ENCODE data around the gene CYP21A2. TPM values are rescaled to one million over a fixed set of nuclear protein-coding genes. Genes with fewer than 3 reads are reported as not detected.
"Not testable (repeated sequence)": the region's sequence is repeated elsewhere in the genome, so short reads cannot be mapped to it uniquely, and the experiment has no call there.

Gene CYP21A2
- total RNA-seq, 1 experiment from 2014 or later = 0.33 TPM

DNA sequence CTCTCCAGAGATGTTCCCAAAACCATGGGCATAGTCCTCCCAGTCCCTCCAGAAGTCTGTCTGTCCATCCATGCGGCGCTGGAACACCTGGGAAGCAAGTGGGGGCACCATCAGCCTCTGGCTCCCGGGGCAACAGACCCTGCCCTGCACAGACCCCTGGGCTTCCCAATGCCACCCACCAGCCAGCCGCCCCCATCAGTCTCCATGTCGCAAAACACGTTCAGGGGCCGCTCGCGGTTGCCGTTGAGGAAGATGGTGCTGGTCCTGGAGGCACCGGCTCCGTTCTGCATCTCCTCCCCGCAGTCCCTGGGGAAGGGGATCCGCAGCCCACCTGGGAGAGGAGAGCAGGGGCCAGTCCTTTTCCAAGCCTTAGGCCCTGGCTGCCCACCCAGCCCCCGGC is 4.1 kb downstream of the CYP21A2 start:
- BruUV-seq (replicated peaks); POLR2A ChIA-PET (ENCODE audit: unreplicated experiment); H3K27me3 ChIP-seq (ENCODE audit: insufficient read depth, low read depth); H3K79me2 ChIP-seq (ENCODE audit: low read depth); H2AFZ ChIP-seq; H4K20me1 ChIP-seq (ENCODE audit: insufficient read depth); H3K27ac ChIP-seq; H3K4me2 ChIP-seq; H3K4me3 ChIP-seq; H3K9me2 ChIP-seq (ENCODE audit: insufficient read depth); DNase-seq; intact Hi-C loops (cut with micrococcal nuclease; ENCODE audit: unreplicated experiment); CTCF ChIA-PET; H3K36me3 ChIP-seq (ENCODE audit: low read depth); H3K9me3 ChIP-seq (ENCODE audit: insufficient read depth, low read depth): not testable (repeated sequence)
- Histone ChIP-seq H3K4me1 (replicated peaks; ENCODE audit: insufficient read depth) (peaks cover 15% of the 10 kb centered on the region), H3F3A (ENCODE audit: insufficient read depth, low read depth) (peaks cover 12% of the 10 kb centered on the region; the same call in 1 of the 2 replicates)

DNA sequence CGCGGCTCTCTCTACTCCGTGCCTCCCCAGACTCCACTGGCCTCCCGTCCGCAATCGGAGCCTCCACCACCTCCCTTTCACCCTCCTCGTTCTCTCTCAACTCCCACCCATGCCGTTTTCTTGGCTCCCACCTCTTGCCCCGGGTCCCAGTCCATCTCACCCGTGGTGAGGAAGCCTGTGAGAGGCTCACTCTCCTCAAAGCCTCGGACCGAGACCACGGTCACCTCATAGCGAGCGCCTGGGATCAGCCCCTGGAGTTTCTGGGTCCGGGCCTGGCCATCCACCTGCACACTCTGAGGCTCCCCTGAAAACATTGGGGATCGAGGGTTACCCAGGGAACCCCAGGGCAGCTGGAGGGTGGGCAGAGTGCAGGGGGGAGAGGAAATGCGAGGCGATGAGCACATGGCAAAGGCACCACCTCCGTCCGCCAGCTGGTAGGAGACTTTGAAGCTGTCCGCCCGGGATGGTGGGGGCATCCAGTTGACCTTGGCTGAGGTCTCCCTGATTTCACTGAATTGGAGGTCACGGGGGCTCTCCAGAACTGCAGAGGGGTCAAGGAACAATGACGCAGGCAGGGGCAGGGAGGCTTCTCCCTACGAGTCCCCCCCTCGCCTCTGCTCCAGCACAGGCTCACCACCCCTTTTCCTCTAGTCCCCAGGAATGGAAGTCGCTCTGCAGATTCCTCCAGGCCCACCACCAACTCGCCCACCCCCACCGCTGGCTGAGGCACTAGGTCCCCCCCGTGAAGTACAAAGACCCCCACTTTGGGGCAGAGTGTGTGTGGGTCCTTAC is 5.6 kb downstream of the CYP21A2 start:
- intact Hi-C loops (cut with micrococcal nuclease; ENCODE audit: unreplicated experiment); H3K36me3 ChIP-seq (ENCODE audit: low read depth); H3K9me2 ChIP-seq (ENCODE audit: insufficient read depth); H3K4me2 ChIP-seq; H3K27ac ChIP-seq; DNase-seq; H3K27me3 ChIP-seq (ENCODE audit: insufficient read depth, low read depth); H3K9me3 ChIP-seq (ENCODE audit: insufficient read depth, low read depth); H4K20me1 ChIP-seq (ENCODE audit: insufficient read depth); H3K4me3 ChIP-seq; H2AFZ ChIP-seq; H3K79me2 ChIP-seq (ENCODE audit: low read depth); POLR2A ChIA-PET (ENCODE audit: unreplicated experiment); CTCF ChIA-PET; BruUV-seq (replicated peaks): not testable (repeated sequence)
- Histone ChIP-seq H3F3A (ENCODE audit: insufficient read depth, low read depth) (peaks cover 19% of the 10 kb centered on the region; the same call in 1 of the 2 replicates), H3K4me1 (replicated peaks; ENCODE audit: insufficient read depth) (peaks cover 30% of the 10 kb centered on the region)

DNA sequence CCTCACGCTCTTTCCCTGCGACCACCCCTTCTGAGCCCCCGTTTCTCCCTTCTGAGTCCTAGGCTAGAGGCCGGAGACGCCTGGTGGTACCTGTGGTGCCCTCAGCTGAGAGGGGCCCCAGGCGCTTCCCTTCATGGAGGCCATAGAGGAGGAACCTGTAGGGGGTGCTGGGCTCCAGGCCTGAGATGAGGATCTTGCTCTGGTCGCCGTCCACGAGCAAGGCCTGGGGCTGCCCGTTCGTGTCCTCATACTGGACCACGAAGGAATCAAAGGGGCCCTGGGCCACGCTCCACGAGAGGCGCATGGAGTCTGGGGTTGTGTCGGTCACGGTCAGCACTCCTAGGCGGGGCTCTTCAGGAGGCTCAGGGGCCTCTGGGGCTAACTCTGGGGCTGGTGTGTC is 6.7 kb downstream of the CYP21A2 start:
- CTCF ChIA-PET; intact Hi-C loops (cut with micrococcal nuclease; ENCODE audit: unreplicated experiment); H3K27me3 ChIP-seq (ENCODE audit: insufficient read depth, low read depth); POLR2A ChIA-PET (ENCODE audit: unreplicated experiment); H3K4me3 ChIP-seq; H3K9me3 ChIP-seq (ENCODE audit: insufficient read depth, low read depth); H3K79me2 ChIP-seq (ENCODE audit: low read depth); H2AFZ ChIP-seq; H3K4me2 ChIP-seq; H3K36me3 ChIP-seq (ENCODE audit: low read depth); BruUV-seq (replicated peaks); H3K9me2 ChIP-seq (ENCODE audit: insufficient read depth); H3K27ac ChIP-seq; H4K20me1 ChIP-seq (ENCODE audit: insufficient read depth); DNase-seq: not testable (repeated sequence)
- Histone ChIP-seq H3F3A (ENCODE audit: insufficient read depth, low read depth) (peaks cover 19% of the 10 kb centered on the region; the same call in 1 of the 2 replicates), H3K4me1 (replicated peaks; ENCODE audit: insufficient read depth) (peaks cover 30% of the 10 kb centered on the region)

DNA sequence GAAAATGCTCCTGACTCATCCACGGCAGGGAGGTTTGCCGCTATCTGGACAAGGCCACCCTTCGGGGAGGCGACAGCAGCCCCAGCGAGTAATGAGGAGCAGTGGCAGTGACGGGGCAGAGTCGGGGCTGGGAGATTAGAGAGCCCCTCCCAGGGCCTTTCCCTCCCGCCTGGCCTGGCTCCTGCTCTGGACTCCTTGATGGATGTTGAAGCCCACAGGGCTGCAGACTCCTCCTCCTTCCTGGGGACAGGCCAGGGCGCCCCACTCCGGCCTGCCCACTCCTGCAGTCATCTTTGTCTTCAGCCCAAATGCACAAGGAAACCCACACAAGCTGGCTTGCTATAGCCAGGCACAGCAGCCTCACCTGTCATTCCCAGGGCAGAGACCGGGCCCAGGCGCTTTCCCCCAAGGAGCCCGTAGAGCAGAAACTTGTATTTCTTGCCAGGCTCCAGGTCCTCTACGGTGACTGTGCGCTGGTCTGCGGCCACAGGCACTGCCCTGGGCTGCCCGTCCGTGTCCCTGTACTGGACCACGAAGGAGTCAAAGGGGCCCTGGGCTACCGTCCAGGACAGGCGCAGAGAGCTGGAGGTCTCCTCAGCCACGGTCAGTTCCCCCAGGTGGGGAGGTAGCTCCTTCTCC is 7.7 kb downstream of the CYP21A2 start:
- no peak overlapping the region for H2AFZ ChIP-seq
- peaks cover 30% of the 10 kb centered on the region for H3K4me1 ChIP-seq (replicated peaks; ENCODE audit: insufficient read depth)
- no peaks in the 10 kb centered on the region for H3K9me2 ChIP-seq (ENCODE audit: insufficient read depth)
- TF ChIP-seq EZH2 (IDR thresholded peaks at IDR 0.05; ENCODE audit: low read depth) = no peak
- TF ChIP-seq, protein P1, sequence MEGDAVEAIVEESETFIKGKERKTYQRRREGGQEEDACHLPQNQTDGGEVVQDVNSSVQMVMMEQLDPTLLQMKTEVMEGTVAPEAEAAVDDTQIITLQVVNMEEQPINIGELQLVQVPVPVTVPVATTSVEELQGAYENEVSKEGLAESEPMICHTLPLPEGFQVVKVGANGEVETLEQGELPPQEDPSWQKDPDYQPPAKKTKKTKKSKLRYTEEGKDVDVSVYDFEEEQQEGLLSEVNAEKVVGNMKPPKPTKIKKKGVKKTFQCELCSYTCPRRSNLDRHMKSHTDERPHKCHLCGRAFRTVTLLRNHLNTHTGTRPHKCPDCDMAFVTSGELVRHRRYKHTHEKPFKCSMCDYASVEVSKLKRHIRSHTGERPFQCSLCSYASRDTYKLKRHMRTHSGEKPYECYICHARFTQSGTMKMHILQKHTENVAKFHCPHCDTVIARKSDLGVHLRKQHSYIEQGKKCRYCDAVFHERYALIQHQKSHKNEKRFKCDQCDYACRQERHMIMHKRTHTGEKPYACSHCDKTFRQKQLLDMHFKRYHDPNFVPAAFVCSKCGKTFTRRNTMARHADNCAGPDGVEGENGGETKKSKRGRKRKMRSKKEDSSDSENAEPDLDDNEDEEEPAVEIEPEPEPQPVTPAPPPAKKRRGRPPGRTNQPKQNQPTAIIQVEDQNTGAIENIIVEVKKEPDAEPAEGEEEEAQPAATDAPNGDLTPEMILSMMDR (conservative IDR thresholded peaks at IDR 0.05) = no peak
- POLR2A ChIA-PET (ENCODE audit: unreplicated experiment) = interaction anchor here (0.6 kb wide), 2 partner anchors 31 to 100 kb away, joined by 3 to 4 read pairs; partner anchors contain the start of gene CFB
- H3K27ac ChIP-seq = peak overlapping the region; percentile 91
- no peaks in the 10 kb centered on the region for H3K79me2 ChIP-seq (ENCODE audit: low read depth)
- no peaks in the 10 kb centered on the region for H4K20me1 ChIP-seq (ENCODE audit: insufficient read depth)
- peak overlapping the region; percentile 87 for H3K4me2 ChIP-seq
- no peaks in the 10 kb centered on the region for H3K9me3 ChIP-seq (ENCODE audit: insufficient read depth, low read depth)
- no peak overlapping the region; the same call in 1 of the 2 replicates for H3K4me3 ChIP-seq
- H3F3A ChIP-seq (ENCODE audit: insufficient read depth, low read depth) = peaks cover 19% of the 10 kb centered on the region; the same call in 1 of the 2 replicates
- DNase-seq = peak in 1 of 2 experiments; percentile 39
- H3K27me3 ChIP-seq (ENCODE audit: insufficient read depth, low read depth) = no peaks in the 10 kb centered on the region
- CTCF ChIA-PET = no interaction called here
- intact Hi-C loops (cut with micrococcal nuclease; ENCODE audit: unreplicated experiment) = loop anchor here (2.0 kb wide), 2 partner anchors 33 to 69 kb away; no protein-coding TSS in a partner anchor
- BruUV-seq (replicated peaks) = no TSS peak
- no peaks in the 10 kb centered on the region for H3K36me3 ChIP-seq (ENCODE audit: low read depth)

Data from PC-9 (cell line).